GM19240 (cell line): ENCODE measurements around the gene ARL5A.
A peak's percentile ranks its signal among the peaks of the same experiment; 100 is the strongest.
"Not testable (repeated sequence)": the region's sequence is repeated elsewhere in the genome, so short reads cannot be mapped to it uniquely, and the experiment has no call there.

Source experiments
- DNase-seq: peaks from one replicate; pipeline ENCODE4 v3.0.0; 2011; ENCODE audit warnings: low spot score; ENCODE audit not compliant: insufficient read length

Gene ARL5A

GRCh38 chr2:151795646-151796240, 32.5 kb downstream of the ARL5A start:
- no peak for DNase-seq

GRCh38 chr2:151794422-151794821, 33.8 kb downstream of the ARL5A start:
- not testable (repeated sequence) for DNase-seq

GRCh38 chr2:151793123-151793522, 35.1 kb downstream of the ARL5A start:
- DNase-seq, result no peak

GRCh38 chr2:151792589-151792988, 35.6 kb downstream of the ARL5A start:
- no peak for DNase-seq

GRCh38 chr2:151791545-151791944, 36.7 kb downstream of the ARL5A start:
- DNase-seq, result no peak

- DNase-seq, result no peak
Observed at GRCh38 chr2:151790689-151791088, 37.5 kb downstream of the ARL5A start.

- no peak for DNase-seq
Observed at GRCh38 chr2:151789055-151789834, 39.0 kb downstream of the ARL5A start.

- no peak for DNase-seq
Observed at GRCh38 chr2:151786483-151786882, 41.7 kb downstream of the ARL5A start.

GRCh38 chr2:151786077-151786476, 42.1 kb downstream of the ARL5A start:
- no peak for DNase-seq

- no peak for DNase-seq
Observed at GRCh38 chr2:151783133-151783520, 45.1 kb downstream of the ARL5A start.

GRCh38 chr2:151782378-151783132, 45.7 kb downstream of the ARL5A start:
- no peak for DNase-seq

GRCh38 chr2:151781642-151782041, 46.6 kb downstream of the ARL5A start:
- DNase-seq, result no peak

GRCh38 chr2:151780938-151781337, 47.3 kb downstream of the ARL5A start:
- DNase-seq, result no peak

- DNase-seq, result no peak
Observed at GRCh38 chr2:151777935-151778334, 50.3 kb downstream of the ARL5A start.

GRCh38 chr2:151777487-151777886, 50.7 kb downstream of the ARL5A start:
- DNase-seq, result no peak

- no peak for DNase-seq
Observed at GRCh38 chr2:151776367-151776766, 51.9 kb downstream of the ARL5A start.

GRCh38 chr2:151775057-151775740, 53.0 kb downstream of the ARL5A start:
- no peak for DNase-seq

GRCh38 chr2:151774506-151774905, 53.7 kb downstream of the ARL5A start:
- DNase-seq, result no peak

GRCh38 chr2:151771599-151772358, 56.4 kb downstream of the ARL5A start:
- DNase-seq, result peak; percentile 71

- no peak for DNase-seq
Observed at GRCh38 chr2:151770995-151771394, 57.2 kb downstream of the ARL5A start.

- DNase-seq, result no peak
Observed at GRCh38 chr2:151769606-151770005, 58.6 kb downstream of the ARL5A start.
